NT2/D1 (cell line): ENCODE measurements around the gene RFTN1.

Source experiments
- YY1 ChIP-seq: IDR thresholded peaks from 2 replicates; pipeline ENCODE4 v1.6.1; 2011; ENCODE audit not compliant: insufficient read length, insufficient read depth
- ZNF274 ChIP-seq: IDR thresholded peaks from 2 replicates; pipeline ENCODE4 v1.6.1; 2011; ENCODE audit warnings: mild to moderate bottlenecking, low read depth, low read length

- TF ChIP-seq ZNF274 (no peak), YY1 (no peak)
Observed at GRCh38 chr3:16464511-16465148, 48.9 kb downstream of the RFTN1 start.
